22Rv1 (cell line): Measurements from ENCODE around the gene SORCS2.

ENCODE experiments used
- CTCF ChIP-seq: fragments of 450-650 bp; IDR thresholded peaks from 2 replicates; pipeline ENCODE4 v1.5.1; 2017; ENCODE audit warnings: mild to moderate bottlenecking
- ZFX ChIP-seq: fragments of 450-650 bp; IDR thresholded peaks from 2 replicates; pipeline ENCODE4 v1.6.1; 2017; ENCODE audit warnings: antibody characterized with exemption, borderline replicate concordance

GRCh38 chr4:7691061-7691460 is 498.7 kb downstream of the SORCS2 start:
- no peak for TF ChIP-seq CTCF
- no peak for TF ChIP-seq ZFX
